NT2/D1 (cell line): ENCODE data around the gene HOATZ.

Source experiments
- YY1 ChIP-seq: IDR thresholded peaks from 2 replicates; pipeline ENCODE4 v1.6.1; 2011; ENCODE audit not compliant: insufficient read length, insufficient read depth
- ZNF274 ChIP-seq: IDR thresholded peaks from 2 replicates; pipeline ENCODE4 v1.6.1; 2011; ENCODE audit warnings: mild to moderate bottlenecking, low read depth, low read length

- TF ChIP-seq YY1 (no peak), ZNF274 (no peak)
These were observed 2.0 kb upstream of the HOATZ start, which contains the start of gene BTG4 for GRCh38 chr11:111512296-111513239.
